HepG2 (cell line): ENCODE data around the gene DUT. TPM values are rescaled to one million over a fixed set of nuclear protein-coding genes. Genes with fewer than 3 reads are reported as not detected.

Source experiments
- BCL6 ChIP-seq: IDR thresholded peaks from 2 replicates; pipeline ENCODE4 v1.6.1; 2016; ENCODE audit warnings: missing genetic modification reagents, missing compliant biosample characterization
- NFIB ChIP-seq: sonication (generic); formaldehyde crosslinking; IDR thresholded peaks from 2 replicates; pipeline ENCODE4 v1.9.0; 2021; ENCODE audit warnings: missing genetic modification reagents, mild to moderate bottlenecking, borderline replicate concordance
- PHF5A ChIP-seq: IDR thresholded peaks from one replicate; pipeline ENCODE4 v1.6.1; 2018; ENCODE audit warnings: low read depth, missing genetic modification reagents; ENCODE audit not compliant: unreplicated experiment
- SIX1 ChIP-seq: sonication (generic); formaldehyde crosslinking; IDR thresholded peaks from 2 replicates; pipeline ENCODE4 v1.4.0; 2020; ENCODE audit warnings: missing genetic modification reagents, borderline replicate concordance
- ZFP41 ChIP-seq: sonication (generic); formaldehyde crosslinking; IDR thresholded peaks from 2 replicates; pipeline ENCODE4 v1.4.0; 2020; ENCODE audit warnings: mild to moderate bottlenecking, missing genetic modification reagents, borderline replicate concordance
- ZNF292 ChIP-seq: sonication (generic); formaldehyde crosslinking; IDR thresholded peaks from 2 replicates; pipeline ENCODE4 v1.8.1; 2022; ENCODE audit warnings: mild to moderate bottlenecking, low read depth, missing genetic modification reagents, borderline replicate concordance
- ZNF367 ChIP-seq: sonication (generic); formaldehyde crosslinking; IDR thresholded peaks from 2 replicates; pipeline ENCODE4 v1.4.0; 2020; ENCODE audit warnings: missing genetic modification reagents, borderline replicate concordance
- ZSCAN20 ChIP-seq: sonication (generic); formaldehyde crosslinking; IDR thresholded peaks from 2 replicates; pipeline ENCODE4 v1.4.0; 2020; ENCODE audit warnings: missing genetic modification reagents, mild to moderate bottlenecking, borderline replicate concordance
- polyA plus RNA-seq, 8 experiments: library from polyadenylated mRNA; depleted of rRNA in 3 of 8; stranded (reverse) in 7 of 8; unstranded in 1 of 8; fragments of >200 nt; fragmentation: Illumina TruSeq in 4 of 8; extraction: Trizol in 4 of 8; gene quantifications; 2 replicates each; pipeline versions ENCODE4 v1.2.1 to v1.2.3, GENCODE V29; 2011 to 2016; ENCODE audit warnings: low read depth in 4 of 8, missing spikeins in 1 of 8, mixed read lengths in 1 of 8; ENCODE audit not compliant: insufficient read depth in 1 of 8
- total RNA-seq, 5 experiments: library from RNA; depleted of rRNA; stranded (reverse); fragments of >200 nt; fragmentation: Illumina TruSeq; extraction: Trizol; gene quantifications; 2 replicates each; pipeline ENCODE4 v1.2.3, GENCODE V29; 2016; ENCODE audit warnings: low read depth in 1 of 5
- TF ChIP-seq, protein P1 (sequence below): sonication (generic); formaldehyde crosslinking; IDR thresholded peaks from 2 replicates; pipeline ENCODE4 v1.5.0; 2020; ENCODE audit warnings: mild to moderate bottlenecking, missing genetic modification reagents, borderline replicate concordance
- TF ChIP-seq, protein P2 (sequence below): sonication (generic); formaldehyde crosslinking; IDR thresholded peaks from 2 replicates; pipeline ENCODE4 v1.4.0; 2020; ENCODE audit warnings: mild to moderate bottlenecking, missing genetic modification reagents
- TF ChIP-seq, protein P3 (sequence below): IDR thresholded peaks from 2 replicates; pipeline ENCODE4 v1.6.1; 2016; ENCODE audit warnings: low read depth, control low read depth

DUT gene
- total and polyA plus RNA-seq, 2 of the 13 experiments (the other 11 are each of a cell fraction or from before 2014, with no cell fraction given), result 36.7 to 131 TPM

DNA sequence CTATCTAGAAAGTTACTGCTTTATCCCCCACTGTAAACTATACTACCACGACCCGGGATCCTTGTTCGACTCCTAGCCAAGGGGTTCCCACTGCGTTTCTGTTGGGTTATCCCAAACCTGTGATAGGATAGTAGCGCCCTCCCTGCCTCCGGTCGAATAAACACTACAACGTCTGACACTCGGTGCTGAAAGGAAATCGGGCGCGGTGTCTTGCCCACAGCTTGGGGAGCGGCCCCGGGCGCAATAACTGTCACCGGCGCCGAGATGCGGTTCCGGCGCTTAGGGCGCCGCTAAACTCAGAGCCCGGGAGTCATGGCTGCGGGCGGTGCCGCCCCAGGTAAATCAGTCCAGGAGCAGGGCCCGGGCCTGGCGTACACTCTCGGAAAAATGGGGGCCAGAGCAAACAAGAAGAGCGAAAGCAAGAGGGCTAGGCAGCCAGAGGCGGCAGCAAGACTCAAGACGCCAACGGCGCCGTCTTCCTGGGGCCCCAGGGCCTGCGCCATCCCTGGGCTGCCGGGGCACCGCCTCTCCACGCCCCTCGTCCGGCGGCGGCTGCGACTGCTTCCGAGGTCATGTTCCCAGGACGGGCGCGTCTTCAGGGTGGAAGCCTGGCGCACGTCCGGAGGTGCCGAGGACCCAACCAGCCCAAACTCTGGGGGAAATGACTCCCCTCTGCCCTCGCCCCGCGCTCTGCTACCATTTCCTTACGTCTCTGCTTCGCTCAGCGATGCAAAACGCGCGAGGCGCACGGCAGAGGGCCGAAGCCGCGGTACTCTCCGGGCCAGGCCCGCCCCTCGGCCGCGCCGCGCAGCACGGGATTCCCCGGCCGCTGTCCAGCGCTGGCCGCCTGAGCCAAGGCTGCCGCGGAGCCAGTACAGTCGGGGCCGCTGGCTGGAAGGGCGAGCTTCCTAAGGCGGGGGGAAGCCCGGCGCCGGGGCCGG is at the start of gene DUT (continued):
- TF ChIP-seq NFIB (CRISPR knock-in tag) (no peak), SIX1 (CRISPR knock-in tag) (no peak), PHF5A (CRISPR knock-in tag) (no peak), ZFP41 (CRISPR knock-in tag) (no peak), BCL6 (0 out of 2 replicates have a peak, but pooled peaks have one; percentile 24), ZSCAN20 (CRISPR knock-in tag) (no peak), ZNF292 (no peak), ZNF367 (CRISPR knock-in tag) (no peak; the same call in 1 of the 2 replicates)
- TF ChIP-seq, protein P1, sequence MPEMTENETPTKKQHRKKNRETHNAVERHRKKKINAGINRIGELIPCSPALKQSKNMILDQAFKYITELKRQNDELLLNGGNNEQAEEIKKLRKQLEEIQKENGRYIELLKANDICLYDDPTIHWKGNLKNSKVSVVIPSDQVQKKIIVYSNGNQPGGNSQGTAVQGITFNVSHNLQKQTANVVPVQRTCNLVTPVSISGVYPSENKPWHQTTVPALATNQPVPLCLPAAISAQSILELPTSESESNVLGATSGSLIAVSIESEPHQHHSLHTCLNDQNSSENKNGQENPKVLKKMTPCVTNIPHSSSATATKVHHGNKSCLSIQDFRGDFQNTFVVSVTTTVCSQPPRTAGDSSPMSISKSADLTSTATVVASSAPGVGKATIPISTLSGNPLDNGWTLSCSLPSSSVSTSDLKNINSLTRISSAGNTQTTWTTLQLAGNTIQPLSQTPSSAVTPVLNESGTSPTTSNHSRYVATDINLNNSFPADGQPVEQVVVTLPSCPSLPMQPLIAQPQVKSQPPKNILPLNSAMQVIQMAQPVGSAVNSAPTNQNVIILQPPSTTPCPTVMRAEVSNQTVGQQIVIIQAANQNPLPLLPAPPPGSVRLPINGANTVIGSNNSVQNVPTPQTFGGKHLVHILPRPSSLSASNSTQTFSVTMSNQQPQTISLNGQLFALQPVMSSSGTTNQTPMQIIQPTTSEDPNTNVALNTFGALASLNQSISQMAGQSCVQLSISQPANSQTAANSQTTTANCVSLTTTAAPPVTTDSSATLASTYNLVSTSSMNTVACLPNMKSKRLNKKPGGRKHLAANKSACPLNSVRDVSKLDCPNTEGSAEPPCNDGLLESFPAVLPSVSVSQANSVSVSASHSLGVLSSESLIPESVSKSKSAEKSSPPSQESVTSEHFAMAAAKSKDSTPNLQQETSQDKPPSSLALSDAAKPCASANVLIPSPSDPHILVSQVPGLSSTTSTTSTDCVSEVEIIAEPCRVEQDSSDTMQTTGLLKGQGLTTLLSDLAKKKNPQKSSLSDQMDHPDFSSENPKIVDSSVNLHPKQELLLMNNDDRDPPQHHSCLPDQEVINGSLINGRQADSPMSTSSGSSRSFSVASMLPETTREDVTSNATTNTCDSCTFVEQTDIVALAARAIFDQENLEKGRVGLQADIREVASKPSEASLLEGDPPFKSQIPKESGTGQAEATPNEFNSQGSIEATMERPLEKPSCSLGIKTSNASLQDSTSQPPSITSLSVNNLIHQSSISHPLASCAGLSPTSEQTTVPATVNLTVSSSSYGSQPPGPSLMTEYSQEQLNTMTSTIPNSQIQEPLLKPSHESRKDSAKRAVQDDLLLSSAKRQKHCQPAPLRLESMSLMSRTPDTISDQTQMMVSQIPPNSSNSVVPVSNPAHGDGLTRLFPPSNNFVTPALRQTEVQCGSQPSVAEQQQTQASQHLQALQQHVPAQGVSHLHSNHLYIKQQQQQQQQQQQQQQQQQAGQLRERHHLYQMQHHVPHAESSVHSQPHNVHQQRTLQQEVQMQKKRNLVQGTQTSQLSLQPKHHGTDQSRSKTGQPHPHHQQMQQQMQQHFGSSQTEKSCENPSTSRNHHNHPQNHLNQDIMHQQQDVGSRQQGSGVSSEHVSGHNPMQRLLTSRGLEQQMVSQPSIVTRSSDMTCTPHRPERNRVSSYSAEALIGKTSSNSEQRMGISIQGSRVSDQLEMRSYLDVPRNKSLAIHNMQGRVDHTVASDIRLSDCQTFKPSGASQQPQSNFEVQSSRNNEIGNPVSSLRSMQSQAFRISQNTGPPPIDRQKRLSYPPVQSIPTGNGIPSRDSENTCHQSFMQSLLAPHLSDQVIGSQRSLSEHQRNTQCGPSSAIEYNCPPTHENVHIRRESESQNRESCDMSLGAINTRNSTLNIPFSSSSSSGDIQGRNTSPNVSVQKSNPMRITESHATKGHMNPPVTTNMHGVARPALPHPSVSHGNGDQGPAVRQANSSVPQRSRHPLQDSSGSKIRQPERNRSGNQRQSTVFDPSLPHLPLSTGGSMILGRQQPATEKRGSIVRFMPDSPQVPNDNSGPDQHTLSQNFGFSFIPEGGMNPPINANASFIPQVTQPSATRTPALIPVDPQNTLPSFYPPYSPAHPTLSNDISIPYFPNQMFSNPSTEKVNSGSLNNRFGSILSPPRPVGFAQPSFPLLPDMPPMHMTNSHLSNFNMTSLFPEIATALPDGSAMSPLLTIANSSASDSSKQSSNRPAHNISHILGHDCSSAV (CRISPR knock-in tag), result no peak
- TF ChIP-seq, protein P2, sequence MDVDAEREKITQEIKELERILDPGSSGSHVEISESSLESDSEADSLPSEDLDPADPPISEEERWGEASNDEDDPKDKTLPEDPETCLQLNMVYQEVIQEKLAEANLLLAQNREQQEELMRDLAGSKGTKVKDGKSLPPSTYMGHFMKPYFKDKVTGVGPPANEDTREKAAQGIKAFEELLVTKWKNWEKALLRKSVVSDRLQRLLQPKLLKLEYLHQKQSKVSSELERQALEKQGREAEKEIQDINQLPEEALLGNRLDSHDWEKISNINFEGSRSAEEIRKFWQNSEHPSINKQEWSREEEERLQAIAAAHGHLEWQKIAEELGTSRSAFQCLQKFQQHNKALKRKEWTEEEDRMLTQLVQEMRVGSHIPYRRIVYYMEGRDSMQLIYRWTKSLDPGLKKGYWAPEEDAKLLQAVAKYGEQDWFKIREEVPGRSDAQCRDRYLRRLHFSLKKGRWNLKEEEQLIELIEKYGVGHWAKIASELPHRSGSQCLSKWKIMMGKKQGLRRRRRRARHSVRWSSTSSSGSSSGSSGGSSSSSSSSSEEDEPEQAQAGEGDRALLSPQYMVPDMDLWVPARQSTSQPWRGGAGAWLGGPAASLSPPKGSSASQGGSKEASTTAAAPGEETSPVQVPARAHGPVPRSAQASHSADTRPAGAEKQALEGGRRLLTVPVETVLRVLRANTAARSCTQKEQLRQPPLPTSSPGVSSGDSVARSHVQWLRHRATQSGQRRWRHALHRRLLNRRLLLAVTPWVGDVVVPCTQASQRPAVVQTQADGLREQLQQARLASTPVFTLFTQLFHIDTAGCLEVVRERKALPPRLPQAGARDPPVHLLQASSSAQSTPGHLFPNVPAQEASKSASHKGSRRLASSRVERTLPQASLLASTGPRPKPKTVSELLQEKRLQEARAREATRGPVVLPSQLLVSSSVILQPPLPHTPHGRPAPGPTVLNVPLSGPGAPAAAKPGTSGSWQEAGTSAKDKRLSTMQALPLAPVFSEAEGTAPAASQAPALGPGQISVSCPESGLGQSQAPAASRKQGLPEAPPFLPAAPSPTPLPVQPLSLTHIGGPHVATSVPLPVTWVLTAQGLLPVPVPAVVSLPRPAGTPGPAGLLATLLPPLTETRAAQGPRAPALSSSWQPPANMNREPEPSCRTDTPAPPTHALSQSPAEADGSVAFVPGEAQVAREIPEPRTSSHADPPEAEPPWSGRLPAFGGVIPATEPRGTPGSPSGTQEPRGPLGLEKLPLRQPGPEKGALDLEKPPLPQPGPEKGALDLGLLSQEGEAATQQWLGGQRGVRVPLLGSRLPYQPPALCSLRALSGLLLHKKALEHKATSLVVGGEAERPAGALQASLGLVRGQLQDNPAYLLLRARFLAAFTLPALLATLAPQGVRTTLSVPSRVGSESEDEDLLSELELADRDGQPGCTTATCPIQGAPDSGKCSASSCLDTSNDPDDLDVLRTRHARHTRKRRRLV (CRISPR knock-in tag), result no peak
- TF ChIP-seq, protein P3, sequence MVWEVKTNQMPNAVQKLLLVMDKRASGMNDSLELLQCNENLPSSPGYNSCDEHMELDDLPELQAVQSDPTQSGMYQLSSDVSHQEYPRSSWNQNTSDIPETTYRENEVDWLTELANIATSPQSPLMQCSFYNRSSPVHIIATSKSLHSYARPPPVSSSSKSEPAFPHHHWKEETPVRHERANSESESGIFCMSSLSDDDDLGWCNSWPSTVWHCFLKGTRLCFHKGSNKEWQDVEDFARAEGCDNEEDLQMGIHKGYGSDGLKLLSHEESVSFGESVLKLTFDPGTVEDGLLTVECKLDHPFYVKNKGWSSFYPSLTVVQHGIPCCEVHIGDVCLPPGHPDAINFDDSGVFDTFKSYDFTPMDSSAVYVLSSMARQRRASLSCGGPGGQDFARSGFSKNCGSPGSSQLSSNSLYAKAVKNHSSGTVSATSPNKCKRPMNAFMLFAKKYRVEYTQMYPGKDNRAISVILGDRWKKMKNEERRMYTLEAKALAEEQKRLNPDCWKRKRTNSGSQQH (CRISPR knock-in tag), result no peak; the same call in 1 of the 2 replicates
